Measurements from ENCODE around the gene FAM228B.

GRCh38 chr2:24080701-24081100, 42.6 kb upstream of the FAM228B start:
- TF ChIP-seq CTCF (IDR thresholded peaks at IDR 0.05) (no peak), POLR2A (IDR thresholded peaks at IDR 0.05; ENCODE audit: low read depth) (no peak)
